B cell (primary cell): Measurements from ENCODE around the gene ARL6IP4. TPM values are rescaled to one million over a fixed set of nuclear protein-coding genes. Genes with fewer than 3 reads are reported as not detected.

Source experiments
- ATAC-seq: fragments of 200-7000 bp; cut with Tn5 transposase; one replicate; pipeline ENCODE4 v1.10.0; 2021; ENCODE audit warnings: low read depth, mild to moderate bottlenecking, moderate number of reproducible peaks, moderate library complexity
- CTCF ChIA-PET: fragments of 350-600 bp; sonication (Branson Sonifier 250); formaldehyde crosslinking; loops from one replicate; lab custom pipeline; 2021; ENCODE audit warnings: antibody characterized with exemption, inconsistent platforms; lab: Charles Lee
- POLR2A ChIA-PET: fragments of 350-600 bp; sonication (Branson Sonifier 250); formaldehyde crosslinking; loops from one replicate; lab custom pipeline; 2021; ENCODE audit warnings: antibody characterized with exemption; lab: Charles Lee
- DNase-seq: peaks from one replicate; pipeline ENCODE4 v3.0.0; 2013
- H2AFZ ChIP-seq: 2 replicates; pipeline ENCODE4 v1.6.1; 2012; ENCODE audit warnings: mild to moderate bottlenecking, low read depth, low read length; ENCODE audit not compliant: insufficient read depth, poor library complexity, severe bottlenecking
- H3K27ac ChIP-seq, 2 donors: 1 replicate in 1 of 2; 2 replicates in 1 of 2; pipeline ENCODE4 v1.5.1; 2012 to 2013; ENCODE audit warnings: low read length in 2 of 2, mild to moderate bottlenecking in 2 of 2, moderate library complexity in 1 of 2
- H3K27me3 ChIP-seq, 4 experiments: fragments of 200-600 bp in 1 of 4; sonication (generic) in 1 of 4; replicated peaks in 1 of 4; 1 replicate in 2 of 4; 2 replicates in 2 of 4; pipeline versions ENCODE4 v1.6.1 to v1.7.0; 2013 to 2016; ENCODE audit warnings: low read length in 3 of 4, mild to moderate bottlenecking in 2 of 4, mixed read lengths in 1 of 4, moderate library complexity in 1 of 4; ENCODE audit not compliant: insufficient read depth in 4 of 4, control insufficient read depth in 3 of 4; ENCODE audit errors: control extremely low read depth in 1 of 4
- H3K36me3 ChIP-seq, 2 experiments: replicated peaks in 1 of 2; 1 replicate in 1 of 2; 2 replicates in 1 of 2; pipeline versions ENCODE4 v1.6.1 to v1.7.1; 2013; ENCODE audit warnings: low read length in 1 of 2; ENCODE audit not compliant: insufficient read depth in 2 of 2, control insufficient read depth in 1 of 2; ENCODE audit errors: control extremely low read depth in 1 of 2, extremely low read depth in 1 of 2
- H3K4me1 ChIP-seq, 2 donors: fragments of 200-600 bp in 1 of 2; sonication (generic) in 1 of 2; 1 replicate in 1 of 2; 2 replicates in 1 of 2; pipeline versions ENCODE4 v1.5.1 to v1.6.1; 2013 to 2017; ENCODE audit warnings: low read length in 2 of 2; ENCODE audit not compliant: control insufficient read depth in 2 of 2, insufficient read depth in 2 of 2
- H3K4me2 ChIP-seq: replicated peaks from 2 replicates; pipeline ENCODE3; 2012; ENCODE audit warnings: mild to moderate bottlenecking, low read depth, low read length; ENCODE audit not compliant: poor library complexity, severe bottlenecking
- H3K4me3 ChIP-seq, 5 experiments: fragments of 200-600 bp in 1 of 5; sonication (generic) in 1 of 5; 1 replicate in 3 of 5; 2 replicates in 2 of 5; pipeline versions ENCODE4 v1.5.1 to v1.7.0; 2011 to 2016; ENCODE audit warnings: low read length in 4 of 5, mild to moderate bottlenecking in 4 of 5, low read depth in 2 of 5, control low read depth in 1 of 5, moderate library complexity in 1 of 5; ENCODE audit not compliant: insufficient read depth in 1 of 5; ENCODE audit errors: control extremely low read depth in 1 of 5, extremely low read depth in 1 of 5
- H3K79me2 ChIP-seq: fragments of 200-600 bp; sonication (generic); one replicate; pipeline ENCODE4 v1.6.0; 2016; ENCODE audit warnings: low read length; ENCODE audit not compliant: control insufficient read depth, insufficient read depth
- H3K9ac ChIP-seq: fragments of 200-600 bp; sonication (generic); 2 replicates; pipeline ENCODE4 v1.6.1; 2017; ENCODE audit warnings: mild to moderate bottlenecking, low read length, moderate library complexity
- H3K9me3 ChIP-seq, 3 donors: one replicate each; pipeline versions ENCODE4 v1.6.1 to v1.7.1; 2013; ENCODE audit warnings: low read length in 2 of 3; ENCODE audit not compliant: control insufficient read depth in 2 of 3, insufficient read depth in 1 of 3; ENCODE audit errors: control extremely low read depth in 1 of 3
- H4K20me1 ChIP-seq: 2 replicates; pipeline ENCODE4 v1.6.0; 2012; ENCODE audit warnings: mild to moderate bottlenecking, low read length; ENCODE audit not compliant: insufficient read depth, control insufficient read depth, poor library complexity, severe bottlenecking
- H3K27ac Mint-ChIP-seq: one replicate; pipeline ENCODE4 v1.8.0; 2021; ENCODE audit warnings: mixed read lengths
- H3K27me3 Mint-ChIP-seq: one replicate; pipeline ENCODE4 v1.8.0; 2021; ENCODE audit warnings: mixed read lengths
- H3K4me1 Mint-ChIP-seq: one replicate; pipeline ENCODE4 v1.8.0; 2021; ENCODE audit warnings: mixed read lengths
- H3K4me3 Mint-ChIP-seq: one replicate; pipeline ENCODE4 v1.8.0; 2021; ENCODE audit warnings: mixed read lengths
- H3K9me3 Mint-ChIP-seq: one replicate; pipeline ENCODE4 v1.8.0; 2022; ENCODE audit warnings: mixed read lengths; ENCODE audit not compliant: insufficient read depth
- CTCF ChIP-seq: fragments of 200-600 bp; IDR thresholded peaks from one replicate; pipeline ENCODE4 v1.8.0; 2022; ENCODE audit warnings: antibody characterized with exemption, mild to moderate bottlenecking
- EZH2 ChIP-seq: IDR thresholded peaks from 2 replicates; pipeline ENCODE4 v1.6.1; 2012; ENCODE audit warnings: borderline replicate concordance, low read depth, mild to moderate bottlenecking, moderate library complexity, low read length; ENCODE audit not compliant: insufficient read depth, poor library complexity, severe bottlenecking
- WGBS: methylation state at CpG from one replicate; pipeline ENCODE4 v1.1.5; 2013; ENCODE audit warnings: missing lambda C conversion rate; ENCODE audit not compliant: insufficient coverage; 5-methylcytosine and 5-hydroxymethylcytosine counted together
- intact Hi-C: fragments of 100-400 bp; cut with micrococcal nuclease; formaldehyde crosslinking; loops from one replicate; pipeline ENCODE4 v1.10.0; 2022
- polyA plus RNA-seq: library from polyadenylated mRNA; depleted of rRNA; stranded (reverse); fragments of >200 nt; gene quantifications from 2 replicates; pipeline ENCODE4 v1.2.3, GENCODE V29; 2012
- total RNA-seq, 2 donors: library from RNA; stranded (reverse); fragments of 120-200 nt in 1 of 2; gene quantifications; 1 replicate in 1 of 2; 2 replicates in 1 of 2; pipeline versions ENCODE4 v1.2.3 to v1.2.4, GENCODE V29; 2013 to 2022

ARL6IP4 gene
- total and polyA plus RNA-seq, 2 donors (not counting 1 experiment from before 2014, with no cell fraction given), result 165 to 274 TPM

DNA sequence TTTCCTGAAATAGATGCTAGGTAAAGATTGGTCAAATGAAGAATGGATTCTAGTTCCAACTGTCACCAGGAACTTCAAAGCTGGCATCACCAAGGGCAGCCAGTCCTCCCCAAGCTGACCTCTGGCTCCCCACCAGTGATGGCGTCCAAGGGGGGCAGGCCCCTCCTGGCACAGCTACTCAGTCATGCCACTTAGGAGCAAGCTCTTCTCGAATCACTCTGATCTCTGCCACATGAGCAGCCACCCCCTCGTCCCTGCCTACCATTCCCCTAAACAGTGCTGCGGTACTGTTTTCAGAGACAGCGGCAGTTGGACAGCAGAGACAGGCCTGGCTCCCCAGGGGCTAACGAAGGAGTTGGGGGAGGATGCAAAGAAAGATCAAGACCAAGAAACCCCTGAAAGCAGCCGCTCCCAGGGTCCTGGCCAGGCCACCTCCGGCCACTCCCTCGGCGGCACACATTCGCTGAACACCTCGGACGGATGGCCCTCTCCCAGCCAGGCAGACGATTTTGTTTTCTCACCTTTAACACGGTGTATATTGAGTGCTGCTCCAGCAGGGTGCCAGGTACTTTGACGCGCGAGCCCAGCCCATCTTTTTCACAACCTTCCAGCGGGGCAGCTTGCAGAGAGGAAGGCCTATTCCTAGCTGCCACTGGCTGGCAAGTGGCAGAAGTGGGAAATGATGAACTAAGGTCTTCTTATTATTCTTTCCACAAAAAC lies 47.4 kb downstream of the ARL6IP4 start:
- Mint-ChIP-seq H3K27me3 (no peaks in the 10 kb centered on the region), H3K9me3 (no peaks in the 10 kb centered on the region), H3K27ac (no peak overlapping the region), H3K4me1 (no peaks in the 10 kb centered on the region), H3K4me3 (no peak overlapping the region)
- 92% methylated on average over 14 of the region's 19 CpGs for WGBS
- Histone ChIP-seq H3K27me3 (no peaks in the 10 kb centered on the region), H3K9me3 (no peaks in the 10 kb centered on the region), H3K79me2 (peaks cover 11% of the 10 kb centered on the region), H3K9ac (no peak overlapping the region), H2AFZ (no peak overlapping the region), H3K36me3 (peaks cover 0 to 8% of the 10 kb centered on the region in 2 experiments), H3K4me1 (no peaks in the 10 kb centered on the region), H3K4me2 (no peak overlapping the region), H4K20me1 (no peaks in the 10 kb centered on the region), H3K4me3 (no peak overlapping the region), H3K27ac (no peak overlapping the region)
- intact Hi-C loops, result no loop called here
- POLR2A ChIA-PET, result no interaction called here
- DNase-seq, result no peak
- CTCF ChIA-PET, result no interaction called here
- ATAC-seq, result no peak
- no peak for TF ChIP-seq EZH2
- TF ChIP-seq CTCF, result no peak

GRCh38 chr12:123028475-123028874 lies 48.0 kb downstream of the ARL6IP4 start:
- DNase-seq (no peak), ATAC-seq (no peak)
- CTCF ChIA-PET, result no interaction called here
- no peak overlapping the region for H3K4me3 Mint-ChIP-seq
- no peak overlapping the region for H2AFZ ChIP-seq
- 81% methylated on average over 5 of the region's 7 CpGs for WGBS
- H3K27me3 Mint-ChIP-seq, result no peaks in the 10 kb centered on the region
- peaks cover 6% of the 10 kb centered on the region for H3K79me2 ChIP-seq
- no peak overlapping the region for H3K27ac ChIP-seq
- intact Hi-C loops, result no loop called here
- H3K4me2 ChIP-seq, result no peak overlapping the region
- H3K4me1 ChIP-seq, result peaks cover under 1 to 1% of the 10 kb centered on the region in 2 donors
- peaks cover 0 to 8% of the 10 kb centered on the region in 2 experiments for H3K36me3 ChIP-seq
- TF ChIP-seq EZH2 (no peak), CTCF (no peak)
- no peak overlapping the region for H3K4me3 ChIP-seq
- H3K27me3 ChIP-seq, result no peaks in the 10 kb centered on the region
- no peaks in the 10 kb centered on the region for H3K4me1 Mint-ChIP-seq
- no peaks in the 10 kb centered on the region for H3K9me3 ChIP-seq
- H4K20me1 ChIP-seq, result no peaks in the 10 kb centered on the region
- H3K9me3 Mint-ChIP-seq, result no peaks in the 10 kb centered on the region
- POLR2A ChIA-PET, result no interaction called here
- no peak overlapping the region for H3K9ac ChIP-seq
- no peak overlapping the region for H3K27ac Mint-ChIP-seq
